Dendritic cell treated with granulocyte-macrophage colony-stimulating factor and Interleukin-4, amounts not matched to agents 40 ng/mL and 50 ng/mL, for 4 days (primary cell): ENCODE results near the gene CHID1.

Source experiments
- H3K27ac Mint-ChIP-seq: one replicate; pipeline ENCODE4 v1.8.0; 2022; ENCODE audit warnings: mild to moderate bottlenecking, mixed read lengths
- H3K27me3 Mint-ChIP-seq: one replicate; pipeline ENCODE4 v1.8.0; 2022; ENCODE audit warnings: mild to moderate bottlenecking, mixed read lengths
- H3K36me3 Mint-ChIP-seq: one replicate; pipeline ENCODE4 v1.8.0; 2022; ENCODE audit warnings: low read depth, mixed read lengths
- H3K4me1 Mint-ChIP-seq: one replicate; pipeline ENCODE4 v1.8.0; 2022; ENCODE audit warnings: low read depth, mixed read lengths
- H3K4me3 Mint-ChIP-seq: one replicate; pipeline ENCODE4 v1.8.0; 2022; ENCODE audit warnings: mild to moderate bottlenecking, moderate library complexity, mixed read lengths
- H3K9me3 Mint-ChIP-seq: one replicate; pipeline ENCODE4 v1.8.0; 2022; ENCODE audit warnings: mixed read lengths
- intact Hi-C: fragments of 100-400 bp; cut with micrococcal nuclease; formaldehyde crosslinking; loops from one replicate; pipeline ENCODE4 v1.15.0; 2022

Gene CHID1

GRCh38 chr11:819943-820649, 90.5 kb downstream of the CHID1 start:
- Mint-ChIP-seq H3K27me3 (peaks cover 7% of the 10 kb centered on the region), H3K9me3 (no peaks in the 10 kb centered on the region), H3K4me1 (peaks cover 30% of the 10 kb centered on the region), H3K4me3 (peak overlapping the region; percentile 88), H3K27ac (peak overlapping the region; percentile 87), H3K36me3 (peaks cover 50% of the 10 kb centered on the region)
- intact Hi-C loops, result loop anchor here (1.0 kb wide), 1 partner anchor 11 kb away; the partner anchor contains the start of gene RPLP2

DNA sequence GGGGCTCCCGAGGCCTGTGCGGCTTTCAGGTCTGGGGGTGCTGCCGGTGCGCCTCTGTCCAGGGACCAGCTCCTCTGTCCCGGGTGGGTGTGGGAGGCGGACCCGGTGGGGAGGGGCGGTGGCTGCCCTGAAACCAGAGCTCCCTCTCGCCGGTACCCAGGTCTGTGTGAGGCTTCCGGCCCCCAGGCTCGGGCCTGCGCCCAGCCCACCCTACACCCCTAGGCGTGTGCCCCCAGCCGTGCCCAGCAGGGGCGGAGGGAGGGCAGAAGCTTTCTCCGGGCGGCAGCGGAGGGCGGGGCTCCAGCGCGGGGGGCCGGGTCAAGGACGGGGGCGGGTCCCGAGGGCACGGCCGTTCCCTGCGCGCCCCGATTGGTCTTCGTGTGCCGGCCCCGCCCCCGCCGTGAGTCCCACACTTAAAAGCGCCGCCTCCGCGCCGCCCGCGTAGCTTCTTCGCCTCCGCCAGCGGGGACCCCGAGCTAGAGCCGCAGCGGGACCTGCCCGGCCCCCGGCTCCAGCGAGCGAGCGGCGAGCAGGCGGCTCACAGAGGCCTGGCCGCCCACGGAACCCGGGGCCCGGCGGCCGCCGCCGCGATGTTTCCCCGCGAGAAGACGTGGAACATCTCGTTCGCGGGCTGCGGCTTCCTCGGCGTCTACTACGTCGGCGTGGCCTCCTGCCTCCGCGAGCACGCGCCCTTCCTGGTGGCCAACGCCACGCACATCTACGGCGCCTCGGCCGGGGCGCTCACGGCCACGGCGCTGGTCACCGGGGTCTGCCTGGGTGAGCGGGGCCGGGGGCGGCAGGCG, 91.3 kb downstream of the CHID1 start:
- H3K9me3 Mint-ChIP-seq, result no peaks in the 10 kb centered on the region
- intact Hi-C loops, result loop anchor here (1.0 kb wide), 1 partner anchor 10 kb away; the partner anchor contains the start of gene RPLP2
- peaks cover 30% of the 10 kb centered on the region for H3K4me1 Mint-ChIP-seq
- H3K36me3 Mint-ChIP-seq, result peaks cover 47% of the 10 kb centered on the region
- H3K27ac Mint-ChIP-seq, result peak overlapping the region; percentile 87
- H3K4me3 Mint-ChIP-seq, result peak overlapping the region; percentile 88
- H3K27me3 Mint-ChIP-seq, result peaks cover 6% of the 10 kb centered on the region

DNA sequence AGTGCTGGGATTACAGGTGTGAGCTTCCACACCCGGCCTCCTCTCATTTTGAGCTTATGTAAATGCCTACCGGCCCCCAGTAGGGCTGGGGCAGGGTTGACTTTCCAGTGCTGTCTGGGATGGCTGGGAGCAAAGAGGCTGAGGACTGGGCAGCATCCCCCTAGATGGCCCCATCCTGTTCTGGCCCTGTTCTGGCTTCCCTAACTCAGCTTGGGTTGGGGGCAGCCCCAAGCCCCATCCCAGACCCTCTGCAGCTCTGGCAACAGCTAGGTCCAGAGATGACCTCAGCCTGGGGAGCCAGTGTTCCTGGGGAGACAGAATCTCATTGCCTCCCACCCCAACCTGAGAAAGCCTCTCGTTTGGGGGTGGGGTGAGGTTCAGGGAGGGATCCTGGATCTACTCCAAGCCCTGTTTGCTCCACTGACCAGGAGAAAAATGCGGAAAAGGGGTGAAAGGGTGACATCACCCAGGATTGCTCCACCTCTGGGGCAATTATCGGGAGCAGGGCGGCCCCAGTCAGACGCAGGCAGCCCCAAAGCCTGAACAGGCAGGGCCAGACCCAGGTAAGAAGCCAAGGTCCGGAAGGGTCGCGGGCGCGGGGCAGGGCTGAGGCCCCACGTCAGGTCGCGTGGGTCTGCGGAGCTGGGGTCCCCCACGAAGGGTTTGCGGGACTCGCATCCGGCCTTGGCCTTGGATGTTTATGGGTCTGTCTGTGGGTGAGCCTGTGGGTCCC, 92.0 kb downstream of the CHID1 start, which contains the start of gene PNPLA2:
PNPLA2 (plus strand) TSS at position 519 of the 733 bp plus-strand sequence. CDS start 805 bp downstream, outside the sequence.
- intact Hi-C loops, result loop anchor here (1.0 kb wide), 1 partner anchor 9 kb away; the partner anchor contains the start of gene RPLP2
- Mint-ChIP-seq H3K36me3 (peaks cover 47% of the 10 kb centered on the region), H3K4me1 (peaks cover 30% of the 10 kb centered on the region), H3K27ac (peak within 1 kb of the TSS; percentile 87), H3K9me3 (no peaks in the 10 kb centered on the region), H3K27me3 (peaks cover 6% of the 10 kb centered on the region), H3K4me3 (peak within 1 kb of the TSS; percentile 88)
